Smooth muscle cell of trachea (primary cell): ENCODE results near the gene TPR. TPM values are rescaled to one million over a fixed set of nuclear protein-coding genes. Genes with fewer than 3 reads are reported as not detected.

ENCODE experiments used
- total RNA-seq: library from RNA; depleted of rRNA; stranded (reverse); fragments of >200 nt; gene quantifications from 2 replicates; pipeline ENCODE4 v1.2.1, GENCODE V29; 2014

Gene TPR
- total RNA-seq = 63.0 and 90.3 TPM in 2 replicates

GRCh38 chr1:186375152-186375928, at the start of gene TPR, which contains the start of gene ODR4:
Gene TPR, minus strand, starts transcription at chr1:186375253. Its CDS starts 225 bp downstream, at chr1:186375028.
Gene ODR4, plus strand, starts transcription at chr1:186375838. Its CDS starts 3,948 bp downstream, at chr1:186379786.

DNA sequence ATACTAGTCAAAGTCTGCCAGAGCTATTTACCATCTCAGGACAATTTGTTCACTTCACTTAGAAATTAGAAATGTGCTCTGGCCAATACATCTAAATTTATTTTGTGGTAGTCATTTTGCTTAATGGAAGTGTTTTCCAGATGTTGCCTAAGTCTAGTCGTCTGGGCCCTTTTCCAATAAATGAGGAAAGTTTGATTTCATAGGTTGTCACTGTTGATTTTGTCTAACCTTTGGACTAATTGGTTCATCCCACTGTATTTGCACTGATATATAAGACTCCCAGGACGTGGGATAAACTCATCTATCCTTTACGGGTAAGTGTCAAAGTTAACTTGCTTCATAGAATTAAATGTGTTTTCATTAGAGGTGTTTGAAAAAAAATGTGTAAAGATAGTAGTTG, 79.1 kb downstream of the TPR start, which contains the start of gene PRG4:
Gene PRG4, plus strand, starts transcription at position 300 of the 400 bp plus-strand sequence.

Other genes starting within 250 kb of the TPR start
- gene PRG4, start 79.0 kb downstream of the TPR start, total RNA-seq = 0.17 and 2.8 TPM in 2 replicates
- 15.5 and 18.8 TPM in 2 replicates for gene ODR4, start 585 bp upstream of the TPR start, total RNA-seq
- gene PDC, start 85.9 kb upstream of the TPR start, total RNA-seq = not detected in 2 replicates